HG03060 (cell line): ENCODE results near the gene ABCD4.
A peak's percentile ranks its signal among the peaks of the same experiment; 100 is the strongest.
"Not testable (repeated sequence)": the region's sequence is repeated elsewhere in the genome, so short reads cannot be mapped to it uniquely, and the experiment has no call there.

ENCODE experiments used
- ATAC-seq: cut with Tn5 transposase; IDR thresholded peaks from one replicate; pipeline ENCODE4 v1.9.1; 2021; ENCODE audit warnings: low read depth, moderate number of reproducible peaks; ENCODE audit not compliant: unreplicated experiment

ABCD4 gene

DNA sequence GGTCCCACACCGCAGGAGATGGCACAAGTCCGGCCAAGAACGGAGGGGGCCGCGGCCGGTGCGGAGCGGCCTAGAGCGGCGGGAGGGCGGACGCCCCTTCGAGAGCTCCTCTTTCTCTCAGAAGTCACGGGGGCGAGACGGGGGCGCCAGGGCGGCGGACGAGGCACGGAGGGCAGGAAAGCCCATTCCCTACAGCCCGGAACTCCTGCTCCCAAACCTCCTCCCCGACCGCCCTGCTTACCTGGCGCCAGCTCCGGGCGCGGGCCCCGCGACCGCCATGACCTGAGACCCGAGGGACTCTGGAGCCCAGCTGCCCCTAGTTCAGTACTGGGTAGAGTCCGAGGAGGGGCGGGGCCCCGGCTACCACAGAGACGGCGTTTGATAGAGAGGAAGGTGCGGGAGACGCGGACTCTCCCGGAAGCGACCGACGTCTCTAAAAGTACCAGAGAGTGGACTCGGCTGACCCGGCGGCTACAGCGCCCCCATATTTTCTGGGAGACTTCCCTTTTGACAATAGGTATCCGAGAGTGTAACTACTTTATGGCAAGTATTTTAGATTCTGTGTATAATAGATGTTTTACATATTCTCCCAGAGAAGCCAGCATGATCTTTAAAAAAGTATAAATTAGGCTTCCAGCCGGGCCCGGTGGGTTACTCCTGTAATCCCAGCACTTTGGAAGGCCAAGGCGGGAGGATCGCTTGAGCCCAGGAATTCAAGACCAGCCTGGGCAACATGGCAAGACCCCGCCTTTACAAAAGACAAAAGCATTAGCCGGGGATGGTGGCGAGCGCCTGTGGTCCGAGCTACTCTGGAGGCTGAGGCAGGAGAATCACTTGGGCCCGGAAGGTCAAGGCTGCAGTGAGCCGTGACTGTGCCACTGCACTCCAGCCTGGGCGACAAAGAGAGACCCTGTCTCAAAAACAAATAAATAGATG lies at the start of gene ABCD4:
TSS of gene ABCD4 (minus strand) at position 301 of the 936 bp plus-strand sequence. CDS start at position 279, 22 bp downstream.
- ATAC-seq = peak; percentile 82

DNA sequence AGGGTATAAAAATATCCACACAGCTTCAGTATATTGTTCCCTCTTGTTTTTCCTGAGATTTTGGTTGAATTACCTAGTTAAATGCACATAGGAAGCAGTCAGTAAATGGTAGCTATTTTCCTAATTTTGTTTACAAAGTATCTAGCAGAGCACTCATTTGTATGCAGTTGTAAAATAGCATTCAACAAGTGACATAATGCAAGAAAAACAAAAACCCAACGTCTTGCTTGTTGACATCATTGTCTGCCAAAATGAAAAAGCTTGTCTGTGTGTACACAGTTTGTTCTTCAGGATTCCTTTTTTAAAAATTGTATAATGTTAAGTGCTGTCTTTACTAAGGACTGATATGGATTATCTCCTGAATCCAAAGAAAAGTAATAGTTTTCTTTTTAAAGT lies 48.2 kb upstream of the ABCD4 start:
- ATAC-seq = no peak

DNA sequence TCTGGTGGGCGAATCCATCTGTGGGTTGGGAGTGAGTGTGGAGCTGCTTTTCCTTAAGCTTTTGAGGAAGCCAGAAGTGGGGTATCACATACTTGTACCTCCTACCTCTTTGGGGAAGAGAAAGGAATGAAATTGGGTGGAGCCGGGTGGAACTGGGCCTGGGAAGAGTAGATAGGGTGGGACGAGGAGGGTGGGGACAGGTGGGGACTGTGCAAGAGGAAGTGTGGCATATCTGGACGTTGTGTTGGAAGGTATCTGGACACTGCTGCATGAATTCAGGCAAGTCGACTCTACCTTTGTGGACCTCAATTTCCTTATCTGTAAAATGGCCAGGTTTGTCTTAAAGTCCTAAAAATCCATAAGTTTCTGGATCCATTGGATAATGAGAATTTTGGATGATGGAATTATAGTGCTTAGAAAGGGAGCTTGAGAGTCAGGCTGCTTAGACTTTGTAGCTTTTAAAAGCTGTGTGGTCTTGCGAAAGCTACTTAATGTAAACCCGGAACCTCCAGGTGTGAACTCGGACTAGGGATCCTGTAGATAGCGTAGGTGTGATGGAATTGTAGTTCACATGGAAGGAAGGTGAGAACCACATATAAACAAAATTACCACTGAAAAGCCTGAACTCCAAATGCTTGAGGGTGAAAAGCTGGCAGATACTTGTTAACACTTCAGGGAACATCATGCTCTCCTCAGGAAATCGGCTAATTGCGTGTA lies 47.6 kb upstream of the ABCD4 start:
- ATAC-seq = no peak

DNA sequence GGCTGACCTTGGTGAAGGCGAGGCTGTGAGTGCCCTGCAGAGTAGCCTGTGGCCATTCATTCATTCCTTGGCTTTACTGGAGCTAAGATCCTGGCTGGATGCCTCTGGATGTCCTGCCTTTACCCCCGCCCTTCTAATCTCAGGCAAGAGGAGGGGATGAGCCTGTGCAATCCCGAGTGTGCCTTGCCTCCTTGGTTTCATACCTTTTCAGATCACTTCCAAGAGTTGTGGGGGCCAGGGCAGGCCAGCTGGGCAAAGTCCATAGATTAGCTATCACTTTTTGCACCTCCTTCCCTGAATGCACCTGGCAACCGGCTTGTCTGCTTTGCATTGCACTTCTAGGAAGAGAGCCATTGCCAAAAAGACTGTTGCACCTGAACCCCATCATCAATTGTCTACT lies 47.0 kb upstream of the ABCD4 start:
- ATAC-seq = no peak

DNA sequence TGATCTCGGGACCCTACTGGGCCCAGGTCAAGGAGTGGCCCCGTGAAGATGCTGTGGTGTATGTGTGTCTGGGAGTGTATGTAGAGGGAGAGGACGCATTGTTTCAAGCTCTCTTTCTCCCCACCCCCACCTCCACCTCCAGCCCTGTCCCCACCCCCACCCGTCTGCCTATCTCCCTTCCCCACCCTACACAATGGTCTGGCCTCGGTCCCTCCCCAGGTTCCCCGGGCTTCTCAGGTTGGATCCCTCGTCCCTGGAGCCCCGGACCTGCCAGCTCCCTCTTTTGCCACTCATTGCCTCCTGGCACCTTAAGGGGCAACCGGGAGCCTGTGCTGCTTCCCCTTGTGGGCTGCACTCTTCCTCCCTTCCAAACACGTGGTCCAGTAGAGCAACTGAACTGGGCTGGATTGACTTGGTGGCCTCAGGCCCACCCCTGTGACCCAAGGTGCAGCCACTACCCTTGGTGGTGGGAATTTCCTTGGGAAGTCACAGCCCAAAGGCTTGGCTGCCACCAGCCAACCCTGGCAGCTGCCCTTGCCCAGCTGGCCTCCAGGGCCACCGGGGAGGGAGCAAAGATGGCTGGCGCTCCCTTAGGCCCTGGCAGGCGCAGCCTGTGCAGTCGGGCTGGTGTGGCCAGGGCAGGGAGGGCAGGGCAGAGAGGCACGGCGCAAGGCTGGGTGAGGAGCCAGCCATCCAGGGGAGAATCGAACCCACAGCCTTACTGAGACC lies 46.2 kb upstream of the ABCD4 start:
- ATAC-seq = no peak

DNA sequence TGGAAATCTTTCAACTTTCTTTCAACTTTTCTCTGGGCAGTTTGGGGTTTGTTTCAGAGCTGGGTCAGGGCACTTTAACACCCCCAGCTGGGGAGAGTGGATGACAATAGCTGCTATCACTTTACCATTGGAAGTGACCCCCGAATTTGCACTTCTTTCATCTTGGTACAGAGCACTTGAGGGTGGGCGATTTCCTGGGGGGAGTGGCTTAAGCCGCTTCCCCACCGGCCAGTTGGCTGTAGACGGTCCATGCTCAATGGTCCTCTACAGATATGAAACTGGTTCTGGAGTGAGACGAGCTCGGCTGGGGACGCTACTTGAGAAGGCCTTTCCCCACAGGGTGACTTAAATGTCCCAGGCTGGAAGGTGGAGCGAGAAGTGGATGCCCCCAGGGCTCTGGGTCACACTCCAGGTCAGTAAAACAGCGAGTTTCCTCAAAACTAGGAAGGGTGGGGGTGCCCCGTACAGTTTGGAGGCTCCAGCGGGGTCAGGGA lies 45.6 kb upstream of the ABCD4 start, which contains the start of gene VRTN:
TSS of gene VRTN (plus strand) at position 231 of the 494 bp plus-strand sequence. CDS start 8,313 bp downstream, outside the sequence.
- no peak for ATAC-seq

DNA sequence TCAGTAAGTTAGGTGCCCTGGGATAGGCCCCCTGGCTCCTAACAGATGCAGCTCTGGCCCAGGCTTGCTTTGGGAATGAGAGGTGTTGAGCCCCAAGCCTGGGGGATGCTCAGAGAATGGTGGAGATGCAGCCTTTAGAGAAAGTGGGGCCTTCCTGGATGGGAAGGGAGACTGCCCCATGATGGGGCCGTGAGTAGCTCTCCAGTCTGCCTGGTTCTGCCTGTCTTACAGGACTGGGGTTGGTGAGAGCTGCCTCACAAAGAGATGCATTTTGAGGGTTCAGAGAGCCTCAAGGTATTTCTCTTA lies 45.0 kb upstream of the ABCD4 start:
- ATAC-seq = no peak

DNA sequence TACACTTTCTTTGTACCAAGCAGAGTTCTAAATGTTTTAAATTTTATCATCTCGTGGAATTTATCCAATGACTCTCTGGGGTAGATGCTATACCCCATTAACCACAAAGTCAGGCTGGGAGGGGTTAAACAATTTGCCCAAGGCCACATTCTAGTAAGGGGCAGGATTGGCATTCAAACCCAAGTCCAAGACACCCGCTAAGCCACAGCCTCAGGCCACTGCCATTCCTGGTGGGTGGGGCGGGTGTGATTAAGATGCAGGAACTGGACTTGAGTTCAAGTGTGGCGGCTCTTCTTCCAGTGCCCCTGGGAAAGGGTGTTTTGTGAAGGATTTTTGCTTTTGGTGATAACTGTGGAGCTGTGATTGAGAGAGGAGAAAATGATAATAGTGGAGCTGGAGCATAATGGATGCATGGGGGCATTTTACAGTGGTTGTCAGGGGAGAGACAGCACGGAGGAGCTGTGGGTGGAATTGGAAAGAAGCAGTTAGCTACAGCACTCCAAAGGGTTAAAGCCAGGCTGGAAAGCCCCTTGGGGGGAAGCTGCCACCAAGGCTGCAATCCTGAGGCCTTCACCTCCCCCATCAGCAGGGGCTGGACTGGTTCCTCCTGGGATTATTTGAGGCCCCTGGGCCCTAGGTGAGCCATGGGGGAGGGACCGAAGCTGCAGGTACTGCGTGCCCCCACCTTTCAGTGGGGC lies 44.5 kb upstream of the ABCD4 start:
- ATAC-seq = no peak

DNA sequence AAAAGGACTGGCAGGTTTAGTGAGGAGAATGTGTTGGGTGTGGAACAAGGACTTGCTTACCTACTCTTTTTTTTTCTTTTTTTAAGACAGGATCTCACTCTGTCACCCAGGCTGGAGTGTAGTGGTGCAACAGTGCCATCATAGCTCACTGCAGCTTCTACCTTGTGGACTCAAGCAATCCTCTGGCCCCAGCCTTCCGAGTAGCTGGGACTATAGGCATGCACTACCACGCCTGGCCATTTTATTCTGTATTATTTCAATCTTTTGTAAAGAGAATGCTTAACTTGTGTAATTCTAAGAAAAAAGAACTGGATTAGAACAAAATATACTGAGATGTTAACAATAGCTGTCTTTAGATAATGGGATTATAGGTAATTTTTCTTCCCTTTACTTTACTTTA lies 43.6 kb upstream of the ABCD4 start:
- no peak for ATAC-seq

DNA sequence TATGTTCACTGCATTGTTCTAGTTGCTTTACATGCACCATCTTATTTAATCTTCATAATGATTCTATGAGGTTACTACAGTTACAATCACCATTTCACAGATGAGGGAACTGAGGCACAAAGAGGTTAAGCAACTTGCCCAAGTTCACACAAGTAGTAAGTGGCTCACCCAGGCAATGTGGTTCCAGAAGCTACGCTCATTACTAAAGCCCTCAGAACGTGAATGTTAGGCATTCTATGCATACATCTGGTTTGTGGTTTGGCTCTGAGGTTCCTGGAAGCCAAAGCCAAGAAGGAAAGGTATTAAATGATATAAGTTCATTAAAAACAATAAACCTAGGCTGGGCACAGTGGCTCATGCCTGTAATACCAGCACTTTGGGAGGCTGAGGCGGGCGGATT lies 31.2 kb upstream of the ABCD4 start:
- no peak for ATAC-seq

DNA sequence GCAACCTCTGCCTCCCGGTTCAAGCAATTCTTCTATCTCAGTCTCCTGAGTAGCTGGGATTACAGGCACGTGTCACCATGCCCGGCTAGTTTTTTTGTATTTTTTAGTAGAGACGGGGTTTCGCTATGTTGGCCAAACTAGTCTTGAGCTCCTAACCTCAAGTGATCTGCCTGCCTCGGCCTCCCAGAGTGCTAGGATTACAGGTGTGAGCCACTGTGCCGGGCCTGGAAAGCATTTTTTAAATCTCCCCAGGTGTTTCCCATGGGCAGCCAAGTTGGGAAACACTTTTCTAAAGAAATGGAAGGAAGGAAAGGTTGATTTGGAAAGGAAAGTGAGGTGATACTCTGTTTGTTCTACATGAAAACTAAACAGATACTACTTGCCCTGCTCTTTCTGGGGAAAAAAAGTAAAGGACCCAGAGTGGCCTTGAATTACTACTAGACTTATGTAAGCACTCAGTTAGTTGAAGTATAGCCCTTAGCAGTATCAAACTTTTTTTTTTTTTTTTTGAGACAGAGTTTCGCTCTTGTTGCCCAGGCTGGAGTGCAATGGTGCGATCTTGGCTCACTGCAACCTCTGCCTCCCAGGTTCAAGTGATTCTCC lies 27.3 kb upstream of the ABCD4 start:
- ATAC-seq = not testable (repeated sequence)

DNA sequence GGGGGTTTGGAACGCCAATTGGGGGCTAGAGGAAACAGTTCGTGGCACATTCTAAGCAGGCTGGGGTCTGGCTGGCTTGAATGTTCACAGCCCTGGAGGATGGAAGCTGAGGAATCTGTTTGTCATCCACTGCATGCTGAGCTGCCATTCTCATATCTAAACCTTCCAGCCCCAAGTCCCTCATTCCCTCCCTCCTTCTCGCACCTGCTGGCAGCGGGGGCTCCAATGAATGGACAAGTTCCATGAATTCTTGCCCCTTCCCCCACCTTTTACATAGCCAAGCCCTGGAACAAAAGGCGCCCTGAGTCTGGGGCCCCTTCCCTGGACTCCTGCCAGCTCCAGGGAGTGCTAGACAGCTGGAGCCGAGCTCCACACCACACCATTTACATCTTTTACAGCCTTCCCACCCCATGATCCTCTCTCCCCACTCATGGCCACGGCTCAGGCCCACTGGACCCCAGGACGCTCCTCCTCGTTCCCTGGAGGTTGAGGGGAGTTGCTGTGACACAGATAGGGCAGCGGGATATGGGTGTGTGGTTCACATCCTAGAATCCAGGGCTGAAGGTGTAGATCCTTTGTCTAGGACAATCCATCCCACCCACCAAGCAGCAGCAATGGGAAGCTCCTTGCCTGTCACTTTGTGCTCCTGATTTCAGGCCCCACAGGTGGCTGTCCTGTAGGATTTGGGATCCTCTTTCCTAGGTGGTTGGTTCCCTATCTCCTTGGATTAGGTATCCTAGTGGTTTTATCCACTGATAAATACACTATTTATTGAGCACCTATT lies 23.8 kb upstream of the ABCD4 start:
- no peak for ATAC-seq

DNA sequence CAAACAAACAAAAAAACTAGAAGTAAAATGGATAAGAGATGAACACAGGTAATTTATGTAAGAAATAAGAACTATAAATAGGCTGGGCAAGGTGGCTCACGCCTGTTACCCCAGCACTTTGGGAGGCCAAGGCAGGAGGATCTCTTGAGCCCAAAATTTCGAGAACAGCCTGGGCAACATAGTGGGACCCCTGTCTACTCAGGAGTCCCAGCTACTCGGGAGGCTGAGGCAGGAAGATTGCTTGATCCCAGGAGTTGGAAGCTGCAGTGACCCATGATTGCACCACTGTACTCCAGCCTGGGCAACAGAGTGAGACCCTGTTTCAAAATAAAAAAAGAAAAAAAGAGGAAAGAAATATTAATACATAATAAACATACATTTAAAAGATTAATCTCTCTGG lies 22.7 kb upstream of the ABCD4 start:
- ATAC-seq = no peak

DNA sequence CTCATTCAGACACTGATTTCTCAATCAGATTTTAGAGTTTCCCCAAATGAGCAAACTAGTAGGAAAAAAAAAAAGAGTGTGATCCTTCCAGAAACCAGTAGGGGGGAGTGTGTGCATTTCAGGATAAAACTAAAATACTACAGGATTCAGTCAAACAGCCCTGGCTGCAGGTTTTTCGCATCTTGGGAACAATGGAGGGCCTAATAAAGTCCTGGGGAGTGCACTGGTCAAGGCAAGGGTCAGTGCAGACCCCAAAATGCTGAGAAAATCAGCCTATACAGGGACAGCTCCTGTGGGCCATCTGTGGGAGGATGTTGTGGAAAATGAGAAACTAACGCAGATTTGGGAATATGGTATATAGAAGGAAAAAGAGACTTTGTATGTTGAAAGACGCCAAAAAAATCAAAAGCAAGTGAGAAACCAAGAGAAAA lies 22.2 kb upstream of the ABCD4 start:
- no peak for ATAC-seq

DNA sequence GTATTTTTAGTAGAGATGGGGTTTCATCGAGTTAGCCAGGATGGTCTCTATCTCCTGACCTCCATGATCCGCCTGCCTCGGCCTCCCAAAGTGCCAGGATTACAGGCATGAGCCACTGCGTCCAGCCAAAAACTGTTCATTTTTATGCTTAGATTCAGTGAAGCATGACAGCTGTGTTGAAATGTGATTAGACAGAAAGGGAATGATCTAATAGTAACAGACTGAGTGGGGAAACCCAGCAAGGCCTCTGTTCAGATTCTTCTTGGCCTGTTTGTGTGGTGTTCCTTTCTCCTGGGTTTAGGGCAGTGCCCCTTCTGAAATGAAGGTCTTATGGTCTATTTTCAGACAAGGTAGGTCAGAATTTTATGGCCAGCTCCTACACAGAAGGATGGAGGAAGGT lies 11.8 kb upstream of the ABCD4 start:
- ATAC-seq = no peak

DNA sequence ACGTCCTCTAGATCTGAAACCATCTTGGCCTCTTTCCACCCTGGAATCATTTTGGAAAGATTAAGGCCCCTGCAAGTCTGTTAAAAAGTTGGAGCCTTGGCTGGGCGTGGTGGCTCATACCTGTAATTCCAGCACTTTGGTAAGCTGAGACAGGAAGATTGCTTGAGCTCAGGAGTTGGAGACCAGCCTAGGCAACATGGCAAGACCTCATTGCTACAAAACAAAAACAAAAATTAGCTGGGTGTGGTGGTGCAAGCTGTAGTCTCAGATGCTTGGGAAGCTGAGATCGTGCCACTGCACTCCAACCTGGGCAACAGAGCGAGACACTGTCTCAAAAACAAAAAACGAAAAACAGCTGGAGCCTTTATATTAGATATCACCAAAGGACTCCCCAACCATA lies 10.9 kb upstream of the ABCD4 start:
- no peak for ATAC-seq

DNA sequence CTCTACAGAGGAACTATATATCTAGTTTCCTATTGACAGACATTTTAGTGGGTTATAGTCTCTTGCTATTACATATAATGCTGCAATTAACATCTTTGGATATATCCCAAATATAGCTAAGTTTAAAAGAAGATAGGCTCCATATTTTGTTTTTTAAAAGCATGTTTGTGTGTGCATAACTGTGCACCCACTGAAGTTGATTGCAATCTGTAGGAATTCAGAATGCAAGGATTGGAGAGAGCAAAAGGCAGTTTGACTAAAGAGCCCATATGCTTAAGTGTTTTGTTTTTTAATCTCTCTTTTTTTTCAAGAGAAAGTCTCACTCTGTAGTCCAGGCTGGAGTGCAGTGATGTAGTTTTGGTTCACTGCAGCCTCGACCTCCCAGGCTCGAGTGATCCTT lies 9.4 kb upstream of the ABCD4 start:
- no peak for ATAC-seq

DNA sequence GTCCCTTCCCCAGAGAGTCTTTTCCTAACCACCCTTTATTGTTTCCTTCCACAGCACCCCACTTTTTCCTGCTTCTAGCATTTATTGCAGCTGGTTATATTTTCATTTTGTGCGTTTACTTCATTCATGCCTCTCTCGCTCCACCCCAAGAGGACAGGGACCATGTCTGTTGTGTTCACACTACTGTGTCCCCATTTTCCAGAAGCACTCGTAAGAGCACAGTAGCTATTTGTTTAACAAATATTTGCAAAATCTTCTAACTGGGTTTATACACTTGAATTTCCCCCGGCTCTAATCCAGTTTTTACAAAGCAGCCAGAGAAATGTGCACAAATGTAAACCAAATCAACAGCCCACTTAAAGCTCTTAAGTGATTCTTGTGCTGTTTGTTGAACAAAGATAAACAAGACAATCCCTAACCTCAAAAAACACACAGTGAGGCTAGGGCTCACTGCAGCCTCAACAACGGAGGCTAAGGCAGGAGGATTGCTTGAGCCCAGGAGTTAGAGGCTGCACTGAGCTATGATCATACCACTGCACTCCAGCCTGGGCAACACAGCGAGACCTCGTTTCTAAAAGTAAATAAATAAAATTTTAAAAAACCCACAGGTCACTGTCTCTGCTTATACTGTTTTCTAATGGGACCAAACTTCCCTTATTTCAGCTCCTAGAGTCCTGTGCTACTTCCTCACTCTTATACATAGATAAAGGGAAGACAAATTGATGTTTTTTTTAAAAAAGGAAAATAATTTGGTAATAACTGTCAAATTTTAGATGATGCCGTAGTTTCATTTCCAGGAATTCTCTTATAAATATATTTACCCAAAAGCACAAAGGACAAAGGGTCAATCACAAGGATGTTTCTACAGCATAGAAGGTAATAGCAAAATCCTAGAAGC lies 6.6 kb upstream of the ABCD4 start:
- ATAC-seq = no peak
